ENCODE measurements around the gene CUTA. TPM values are rescaled to one million over a fixed set of nuclear protein-coding genes. Genes with fewer than 3 reads are reported as not detected.
"Not testable (repeated sequence)": the region's sequence is repeated elsewhere in the genome, so short reads cannot be mapped to it uniquely, and the experiment has no call there.

Gene CUTA
- total RNA-seq, 3 donors from 2014 or later (not counting 1 experiment from before 2014, with no cell fraction given) = 166 to 186 (median 184) TPM

DNA sequence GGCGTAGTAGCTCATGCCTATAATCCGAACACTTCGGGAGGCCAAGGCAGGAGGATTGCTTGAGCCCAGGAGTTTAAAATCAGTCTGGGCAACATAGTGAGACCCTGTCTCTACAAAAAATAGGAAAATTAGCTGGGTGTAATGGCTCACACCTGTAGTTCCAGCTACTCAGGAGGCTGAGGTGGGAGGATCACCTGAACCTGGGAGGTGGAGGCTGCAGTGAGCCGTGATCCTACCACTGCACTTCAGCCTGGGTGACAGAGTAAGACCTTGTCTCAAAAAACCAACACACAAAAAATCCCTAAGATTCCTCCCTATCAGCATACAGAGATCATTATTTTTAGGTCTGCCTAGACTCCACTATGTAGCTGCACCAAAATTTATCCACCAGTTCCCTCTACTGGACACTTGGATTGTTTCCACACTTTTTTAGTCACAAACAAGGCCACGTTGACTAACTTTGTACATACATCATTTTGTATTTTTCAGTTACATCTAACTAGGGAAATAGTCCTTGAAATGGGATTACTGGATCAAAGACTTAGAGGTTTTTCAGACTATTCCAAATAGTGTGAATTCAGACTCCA lies 10.7 kb downstream of the CUTA start:
- 85% methylated on average over 5 of the region's 5 CpGs for WGBS (ENCODE audit: insufficient coverage)
- H3K4me3 Mint-ChIP-seq = no peak overlapping the region
- peaks cover 18 to 20% of the 10 kb centered on the region in 2 donors for H3K4me1 Mint-ChIP-seq
- H3K4me3 ChIP-seq (ENCODE audit: low read length) = no peak overlapping the region
- no peaks in the 10 kb centered on the region for H3K27me3 ChIP-seq (ENCODE audit: control insufficient read depth, insufficient read depth, low read length)
- H3K9me3 ChIP-seq (ENCODE audit: control insufficient read depth, insufficient read depth, low read length) = no peaks in the 10 kb centered on the region
- peak in 1 of 2 donors; percentile 51 for DNase-seq
- H3K27ac Mint-ChIP-seq = peak overlapping the region in 1 of 2 donors; percentile 100
- H3K27ac ChIP-seq (ENCODE audit: low read length) = no peak overlapping the region
- peaks cover under 1% of the 10 kb centered on the region for H3K36me3 ChIP-seq (ENCODE audit: control insufficient read depth, insufficient read depth, low read length)
- peaks cover 34% of the 10 kb centered on the region for H3K4me1 ChIP-seq (ENCODE audit: control insufficient read depth, insufficient read depth, low read length)
- no peaks in the 10 kb centered on the region for H3K9me3 Mint-ChIP-seq
- TF ChIP-seq, protein P1, sequence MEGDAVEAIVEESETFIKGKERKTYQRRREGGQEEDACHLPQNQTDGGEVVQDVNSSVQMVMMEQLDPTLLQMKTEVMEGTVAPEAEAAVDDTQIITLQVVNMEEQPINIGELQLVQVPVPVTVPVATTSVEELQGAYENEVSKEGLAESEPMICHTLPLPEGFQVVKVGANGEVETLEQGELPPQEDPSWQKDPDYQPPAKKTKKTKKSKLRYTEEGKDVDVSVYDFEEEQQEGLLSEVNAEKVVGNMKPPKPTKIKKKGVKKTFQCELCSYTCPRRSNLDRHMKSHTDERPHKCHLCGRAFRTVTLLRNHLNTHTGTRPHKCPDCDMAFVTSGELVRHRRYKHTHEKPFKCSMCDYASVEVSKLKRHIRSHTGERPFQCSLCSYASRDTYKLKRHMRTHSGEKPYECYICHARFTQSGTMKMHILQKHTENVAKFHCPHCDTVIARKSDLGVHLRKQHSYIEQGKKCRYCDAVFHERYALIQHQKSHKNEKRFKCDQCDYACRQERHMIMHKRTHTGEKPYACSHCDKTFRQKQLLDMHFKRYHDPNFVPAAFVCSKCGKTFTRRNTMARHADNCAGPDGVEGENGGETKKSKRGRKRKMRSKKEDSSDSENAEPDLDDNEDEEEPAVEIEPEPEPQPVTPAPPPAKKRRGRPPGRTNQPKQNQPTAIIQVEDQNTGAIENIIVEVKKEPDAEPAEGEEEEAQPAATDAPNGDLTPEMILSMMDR (IDR thresholded peaks at IDR 0.05) = no peak
- intact Hi-C loops (cut with micrococcal nuclease) = no loop called here
- no peaks in the 10 kb centered on the region for H3K36me3 Mint-ChIP-seq
- no peak for ATAC-seq
- no peaks in the 10 kb centered on the region for H3K27me3 Mint-ChIP-seq (ENCODE audit: low read depth in 2 of 2)

DNA sequence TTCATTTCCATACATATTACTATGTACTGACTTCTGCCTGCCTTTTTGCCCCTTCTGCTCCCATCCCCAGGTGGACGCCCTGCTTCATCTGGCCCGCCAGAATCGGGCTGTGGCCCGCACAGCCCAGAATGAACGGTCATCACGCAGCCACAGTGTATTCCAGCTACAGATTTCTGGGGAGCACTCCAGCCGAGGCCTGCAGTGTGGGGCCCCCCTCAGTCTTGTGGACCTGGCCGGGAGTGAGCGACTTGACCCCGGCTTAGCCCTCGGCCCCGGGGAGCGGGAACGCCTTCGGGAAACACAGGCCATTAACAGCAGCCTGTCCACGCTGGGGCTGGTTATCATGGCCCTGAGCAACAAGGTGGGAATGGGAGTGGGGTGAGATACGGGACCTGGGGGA lies 11.8 kb downstream of the CUTA start:
- Histone ChIP-seq H3K36me3 (ENCODE audit: control insufficient read depth, insufficient read depth, low read length) (no peaks in the 10 kb centered on the region), H3K4me3 (ENCODE audit: low read length) (no peak overlapping the region), H3K4me1 (ENCODE audit: control insufficient read depth, insufficient read depth, low read length) (peaks cover 23% of the 10 kb centered on the region), H3K27ac (ENCODE audit: low read length) (no peak overlapping the region), H3K9me3 (ENCODE audit: control insufficient read depth, insufficient read depth, low read length) (no peaks in the 10 kb centered on the region), H3K27me3 (ENCODE audit: control insufficient read depth, insufficient read depth, low read length) (no peaks in the 10 kb centered on the region)
- no peak for ATAC-seq
- 98% methylated on average over 16 of the region's 17 CpGs for WGBS (ENCODE audit: insufficient coverage)
- no peak overlapping the region for H3K4me3 Mint-ChIP-seq
- no peaks in the 10 kb centered on the region for H3K27me3 Mint-ChIP-seq (ENCODE audit: low read depth in 2 of 2)
- H3K27ac Mint-ChIP-seq = peak overlapping the region; percentile 26 to 41
- no peaks in the 10 kb centered on the region for H3K9me3 Mint-ChIP-seq
- TF ChIP-seq, protein P1 (IDR thresholded peaks at IDR 0.05) = no peak
- no peak for DNase-seq
- peaks cover 11 to 12% of the 10 kb centered on the region in 2 donors for H3K4me1 Mint-ChIP-seq
- intact Hi-C loops (cut with micrococcal nuclease) = no loop called here
- H3K36me3 Mint-ChIP-seq = no peaks in the 10 kb centered on the region

DNA sequence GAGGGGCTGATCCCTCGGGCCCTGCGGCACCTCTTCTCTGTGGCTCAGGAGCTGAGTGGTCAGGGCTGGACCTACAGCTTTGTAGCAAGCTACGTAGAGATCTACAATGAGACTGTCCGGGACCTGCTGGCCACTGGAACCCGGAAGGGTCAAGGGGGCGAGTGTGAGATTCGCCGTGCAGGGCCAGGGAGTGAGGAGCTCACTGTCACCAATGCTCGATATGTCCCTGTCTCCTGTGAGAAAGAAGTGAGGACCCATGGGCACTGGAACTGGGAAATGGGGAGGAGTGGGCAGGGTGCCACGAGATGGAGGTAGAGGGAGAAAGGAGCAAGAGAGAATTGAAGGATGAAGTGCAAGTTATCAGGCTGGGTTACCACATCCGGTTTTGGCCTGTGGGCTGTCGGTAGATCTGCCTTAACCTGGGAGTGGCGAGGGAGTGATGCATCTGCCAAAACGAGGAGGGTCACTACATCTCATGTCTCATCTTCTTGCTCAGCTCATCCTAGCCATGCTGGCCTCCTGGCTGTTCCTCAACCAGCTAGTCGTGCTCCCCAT lies 12.4 kb downstream of the CUTA start:
- Histone ChIP-seq H3K36me3 (ENCODE audit: control insufficient read depth, insufficient read depth, low read length) (no peaks in the 10 kb centered on the region), H3K9me3 (ENCODE audit: control insufficient read depth, insufficient read depth, low read length) (no peaks in the 10 kb centered on the region), H3K4me3 (ENCODE audit: low read length) (no peak overlapping the region), H3K4me1 (ENCODE audit: control insufficient read depth, insufficient read depth, low read length) (peaks cover 23% of the 10 kb centered on the region), H3K27me3 (ENCODE audit: control insufficient read depth, insufficient read depth, low read length) (no peaks in the 10 kb centered on the region), H3K27ac (ENCODE audit: low read length) (no peak overlapping the region)
- ATAC-seq = no peak
- intact Hi-C loops (cut with micrococcal nuclease) = no loop called here
- peaks cover 11 to 12% of the 10 kb centered on the region in 2 donors for H3K4me1 Mint-ChIP-seq
- no peaks in the 10 kb centered on the region for H3K36me3 Mint-ChIP-seq
- H3K27ac Mint-ChIP-seq = peak overlapping the region; percentile 26 to 41
- peak in 1 of 2 donors; percentile 41 for DNase-seq
- 79% methylated on average over 15 of the region's 15 CpGs for WGBS (ENCODE audit: insufficient coverage)
- TF ChIP-seq, protein P1 (IDR thresholded peaks at IDR 0.05) = no peak
- no peaks in the 10 kb centered on the region for H3K9me3 Mint-ChIP-seq
- no peak overlapping the region for H3K4me3 Mint-ChIP-seq
- no peaks in the 10 kb centered on the region for H3K27me3 Mint-ChIP-seq (ENCODE audit: low read depth in 2 of 2)

- TF ChIP-seq, protein P1 (IDR thresholded peaks at IDR 0.05) = no peak
- H3K9me3 Mint-ChIP-seq = no peaks in the 10 kb centered on the region
- H3K4me3 Mint-ChIP-seq = no peak overlapping the region
- H3K4me1 Mint-ChIP-seq = peaks cover 8 to 9% of the 10 kb centered on the region in 2 donors
- no peak overlapping the region for H3K27ac ChIP-seq (ENCODE audit: low read length)
- no peaks in the 10 kb centered on the region for H3K9me3 ChIP-seq (ENCODE audit: control insufficient read depth, insufficient read depth, low read length)
- H3K27me3 Mint-ChIP-seq (ENCODE audit: low read depth in 2 of 2) = no peaks in the 10 kb centered on the region
- H3K4me3 ChIP-seq (ENCODE audit: low read length) = no peak overlapping the region
- no peak overlapping the region for H3K27ac Mint-ChIP-seq
- ATAC-seq (no peak), DNase-seq (no peak)
- peaks cover 21% of the 10 kb centered on the region for H3K4me1 ChIP-seq (ENCODE audit: control insufficient read depth, insufficient read depth, low read length)
- H3K36me3 Mint-ChIP-seq = no peaks in the 10 kb centered on the region
- H3K36me3 ChIP-seq (ENCODE audit: control insufficient read depth, insufficient read depth, low read length) = no peaks in the 10 kb centered on the region
- WGBS (ENCODE audit: insufficient coverage) = 97% methylated on average over 17 of the region's 17 CpGs
- intact Hi-C loops (cut with micrococcal nuclease) = no loop called here
- H3K27me3 ChIP-seq (ENCODE audit: control insufficient read depth, insufficient read depth, low read length) = no peaks in the 10 kb centered on the region
These were observed 13.0 kb downstream of the CUTA start for GRCh38 chr6:33404884-33405283.

DNA sequence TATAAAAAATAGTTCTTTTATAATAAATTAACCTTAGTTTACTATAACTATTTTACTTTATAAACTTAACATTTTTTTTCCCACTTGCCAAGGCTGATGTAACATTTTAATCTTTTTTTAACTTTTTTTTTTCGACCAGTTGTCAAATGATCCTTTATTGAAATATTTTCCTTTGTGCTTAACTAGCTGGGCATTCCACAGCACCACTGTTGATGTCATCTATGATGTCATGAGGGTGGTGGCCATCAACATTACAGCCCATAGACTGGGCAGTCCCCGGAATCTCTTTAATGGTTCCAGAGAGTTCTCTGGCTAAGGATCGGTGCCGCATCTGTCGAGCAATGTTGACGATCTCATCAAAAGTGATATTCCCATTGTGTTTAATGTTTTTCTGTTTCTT lies 18.0 kb downstream of the CUTA start:
- H3K9me3 ChIP-seq (ENCODE audit: control insufficient read depth, insufficient read depth, low read length); H3K27ac ChIP-seq (ENCODE audit: low read length); H3K27me3 Mint-ChIP-seq (ENCODE audit: low read depth in 2 of 2); H3K27ac Mint-ChIP-seq; H3K4me3 ChIP-seq (ENCODE audit: low read length); H3K4me1 ChIP-seq (ENCODE audit: control insufficient read depth, insufficient read depth, low read length); H3K9me3 Mint-ChIP-seq; DNase-seq; H3K36me3 Mint-ChIP-seq; H3K4me1 Mint-ChIP-seq; intact Hi-C loops (cut with micrococcal nuclease); ATAC-seq; H3K36me3 ChIP-seq (ENCODE audit: control insufficient read depth, insufficient read depth, low read length); H3K4me3 Mint-ChIP-seq; H3K27me3 ChIP-seq (ENCODE audit: control insufficient read depth, insufficient read depth, low read length): not testable (repeated sequence)
- 100% methylated on average over 3 of the region's 6 CpGs for WGBS (ENCODE audit: insufficient coverage)

Data from natural killer cell (primary cell).